Tibial artery (tissue), 4 donors: ENCODE data around the gene NONO.
"Not testable (repeated sequence)": the region's sequence is repeated elsewhere in the genome, so short reads cannot be mapped to it uniquely, and the experiment has no call there.

Source experiments
- DNase-seq, 2 donors: peaks; one replicate each; pipeline ENCODE4 v3.0.0-alpha.2; 2019
- H3K27ac ChIP-seq, 2 donors: fragments of 200-600 bp; sonication (generic) in 1 of 2; 1 replicate in 1 of 2; 2 replicates in 1 of 2; pipeline ENCODE4 v1.5.1; 2018 to 2019; ENCODE audit warnings: mild to moderate bottlenecking in 1 of 2
- H3K27me3 ChIP-seq, 2 donors: fragments of 200-600 bp; sonication (generic) in 1 of 2; one replicate each; pipeline versions ENCODE4 v1.5.1 to v1.6.0; 2016 to 2019
- H3K36me3 ChIP-seq, 3 donors: fragments of 200-600 bp; sonication (generic) in 2 of 3; one replicate each; pipeline ENCODE4 v1.5.1; 2016 to 2019; ENCODE audit warnings: mild to moderate bottlenecking in 2 of 3
- H3K4me1 ChIP-seq, 4 donors: fragments of 200-600 bp; sonication (generic) in 2 of 4; 1 replicate in 3 of 4; 2 replicates in 1 of 4; pipeline ENCODE4 v1.5.1; 2016 to 2019
- H3K4me3 ChIP-seq, 2 donors: fragments of 200-600 bp; sonication (generic) in 1 of 2; 1 replicate in 1 of 2; 2 replicates in 1 of 2; pipeline ENCODE4 v1.5.1; 2018 to 2019; ENCODE audit warnings: mild to moderate bottlenecking in 2 of 2
- H3K9me3 ChIP-seq, 3 donors: fragments of 200-600 bp; sonication (generic) in 1 of 3; one replicate each; pipeline ENCODE4 v1.5.1; 2016 to 2019
- intact Hi-C: fragments of 100-400 bp; cut with DNase I; formaldehyde crosslinking; loops from one replicate; pipeline ENCODE4 v1.15.0; 2023; ENCODE audit warnings: low total_unique reads
- TF ChIP-seq, protein P1 (sequence below), 2 experiments: fragments of 200-600 bp in 1 of 2; fragments of 450-650 bp in 1 of 2; IDR thresholded peaks; one replicate each; pipeline ENCODE4 v1.5.1; 2017 to 2019; ENCODE audit warnings: antibody characterized with exemption in 2 of 2, mild to moderate bottlenecking in 1 of 2, moderate library complexity in 1 of 2

Gene NONO

DNA sequence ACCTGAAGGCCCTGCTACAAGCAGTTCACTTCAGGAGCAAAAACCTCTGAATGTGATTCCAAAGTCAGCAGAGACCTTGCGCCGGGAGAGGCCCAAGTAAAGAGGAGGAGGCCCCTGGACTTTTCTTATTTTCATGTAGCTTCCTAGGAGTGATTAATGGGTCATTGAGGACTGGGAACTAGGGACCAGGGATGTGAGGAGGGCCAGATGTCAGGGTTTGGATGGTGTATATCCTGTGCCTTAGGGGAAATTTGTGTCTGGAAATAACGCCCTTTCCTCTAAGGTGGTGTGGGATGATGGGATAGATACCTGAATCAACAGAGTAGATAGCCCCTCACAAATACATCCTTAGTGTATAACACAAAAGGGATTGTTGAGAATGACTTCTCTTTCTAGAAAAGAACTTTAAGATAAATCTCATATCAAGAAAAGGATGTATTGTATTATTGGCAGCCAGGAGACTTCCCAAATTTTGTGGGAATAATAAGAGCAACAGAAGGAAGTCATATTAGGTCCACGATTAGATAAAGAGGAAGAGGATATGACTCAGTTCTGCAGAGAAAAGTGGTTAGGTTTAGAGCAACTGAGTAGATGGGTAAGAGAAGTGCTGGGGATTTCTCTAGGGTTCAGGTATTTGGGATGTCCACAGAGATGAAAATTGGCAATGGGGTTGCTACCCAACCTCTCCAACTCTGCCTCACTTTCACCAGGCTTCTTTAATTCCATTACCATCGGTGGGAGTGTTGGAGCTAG, 19.2 kb downstream of the NONO start:
- Histone ChIP-seq H3K36me3 (peaks cover 1 to 31% (median 29%) of the 10 kb centered on the region in 3 donors), H3K27me3 (no peaks in the 10 kb centered on the region), H3K9me3 (no peaks in the 10 kb centered on the region), H3K4me3 (peak overlapping the region; percentile 43 to 50), H3K27ac (peak overlapping the region; percentile 67 to 80), H3K4me1 (peaks cover 0 to 18% (median 5%) of the 10 kb centered on the region in 4 donors)
- intact Hi-C loops: no loop called here
- TF ChIP-seq, protein P1, sequence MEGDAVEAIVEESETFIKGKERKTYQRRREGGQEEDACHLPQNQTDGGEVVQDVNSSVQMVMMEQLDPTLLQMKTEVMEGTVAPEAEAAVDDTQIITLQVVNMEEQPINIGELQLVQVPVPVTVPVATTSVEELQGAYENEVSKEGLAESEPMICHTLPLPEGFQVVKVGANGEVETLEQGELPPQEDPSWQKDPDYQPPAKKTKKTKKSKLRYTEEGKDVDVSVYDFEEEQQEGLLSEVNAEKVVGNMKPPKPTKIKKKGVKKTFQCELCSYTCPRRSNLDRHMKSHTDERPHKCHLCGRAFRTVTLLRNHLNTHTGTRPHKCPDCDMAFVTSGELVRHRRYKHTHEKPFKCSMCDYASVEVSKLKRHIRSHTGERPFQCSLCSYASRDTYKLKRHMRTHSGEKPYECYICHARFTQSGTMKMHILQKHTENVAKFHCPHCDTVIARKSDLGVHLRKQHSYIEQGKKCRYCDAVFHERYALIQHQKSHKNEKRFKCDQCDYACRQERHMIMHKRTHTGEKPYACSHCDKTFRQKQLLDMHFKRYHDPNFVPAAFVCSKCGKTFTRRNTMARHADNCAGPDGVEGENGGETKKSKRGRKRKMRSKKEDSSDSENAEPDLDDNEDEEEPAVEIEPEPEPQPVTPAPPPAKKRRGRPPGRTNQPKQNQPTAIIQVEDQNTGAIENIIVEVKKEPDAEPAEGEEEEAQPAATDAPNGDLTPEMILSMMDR (IDR thresholded peaks at IDR 0.05): no peak
- DNase-seq: no peak

DNA sequence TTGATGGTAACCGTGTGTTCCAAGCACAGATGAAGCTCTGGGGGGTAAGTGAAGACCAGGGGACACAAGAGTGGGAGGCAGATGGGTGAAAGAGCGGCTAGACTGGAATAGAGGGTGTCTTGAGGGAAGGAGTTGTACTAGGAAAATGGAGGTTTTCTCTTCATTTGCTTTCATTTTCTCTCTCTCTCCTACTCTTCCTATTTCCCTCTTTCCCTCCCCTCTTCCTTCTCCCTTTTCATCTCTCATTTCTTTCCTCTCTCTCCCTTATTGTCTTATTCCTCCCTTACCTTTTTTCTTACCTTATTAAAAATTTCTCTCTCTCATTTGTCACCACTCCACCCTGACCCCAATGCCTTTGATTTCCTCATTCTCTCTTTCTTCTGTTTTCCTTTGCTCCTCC, 21.1 kb downstream of the NONO start:
- H3K4me3 ChIP-seq: no peak overlapping the region
- TF ChIP-seq, protein P1 (IDR thresholded peaks at IDR 0.05): no peak
- H3K36me3 ChIP-seq: peaks cover 0 to 11% (median 10%) of the 10 kb centered on the region in 3 donors
- H3K4me1 ChIP-seq: peaks cover 0 to 18% (median 5%) of the 10 kb centered on the region in 4 donors
- H3K27ac ChIP-seq: no peak overlapping the region
- DNase-seq: no peak
- intact Hi-C loops: no loop called here
- no peaks in the 10 kb centered on the region for H3K9me3 ChIP-seq
- no peaks in the 10 kb centered on the region for H3K27me3 ChIP-seq

DNA sequence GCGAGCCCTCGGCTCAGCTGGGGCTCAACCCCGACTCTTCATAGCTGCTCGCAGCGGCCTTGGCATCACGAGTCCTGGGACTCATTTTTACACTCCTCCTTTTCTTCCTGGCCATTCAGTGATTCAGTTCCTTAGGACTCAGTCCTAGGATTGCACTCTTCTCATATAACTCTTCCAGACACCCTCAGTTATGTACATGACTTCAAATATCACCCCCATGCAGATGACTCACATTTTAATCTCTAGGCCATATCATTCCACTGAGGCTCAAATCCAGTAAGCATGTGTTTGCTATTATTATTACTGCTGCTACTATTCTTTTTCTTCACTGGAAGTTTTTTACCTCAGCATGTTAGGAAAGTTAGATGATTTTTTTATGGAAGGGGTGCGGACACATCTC, 32.5 kb downstream of the NONO start:
- Histone ChIP-seq H3K27me3 (no peaks in the 10 kb centered on the region), H3K4me1 (no peaks in the 10 kb centered on the region), H3K9me3 (no peaks in the 10 kb centered on the region), H3K36me3 (no peaks in the 10 kb centered on the region), H3K4me3 (no peak overlapping the region), H3K27ac (no peak overlapping the region)
- DNase-seq: no peak
- intact Hi-C loops: no loop called here
- TF ChIP-seq, protein P1 (IDR thresholded peaks at IDR 0.05): no peak

DNA sequence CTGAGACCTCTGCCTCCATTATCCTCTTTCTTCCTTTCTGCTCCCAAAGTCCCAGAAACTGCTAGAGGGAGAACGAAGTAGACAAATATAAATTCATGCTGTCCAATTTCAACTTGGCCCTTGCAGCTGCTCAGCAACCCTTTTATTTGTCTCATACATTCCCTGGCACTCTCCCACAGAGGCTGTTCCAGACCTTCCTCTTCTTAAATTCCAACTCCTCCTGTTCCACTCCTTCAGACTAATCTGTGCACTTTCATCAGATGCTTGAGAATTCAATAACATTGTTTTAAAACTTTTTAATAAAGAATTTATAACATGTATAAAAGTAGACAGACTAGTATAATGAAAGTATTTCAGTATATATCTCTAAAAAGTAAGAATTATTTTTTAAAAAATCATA, 33.5 kb downstream of the NONO start:
- H3K27me3 ChIP-seq, H3K4me3 ChIP-seq, H3K4me1 ChIP-seq, intact Hi-C loops, H3K36me3 ChIP-seq, DNase-seq, H3K9me3 ChIP-seq, H3K27ac ChIP-seq: not testable (repeated sequence)

DNA sequence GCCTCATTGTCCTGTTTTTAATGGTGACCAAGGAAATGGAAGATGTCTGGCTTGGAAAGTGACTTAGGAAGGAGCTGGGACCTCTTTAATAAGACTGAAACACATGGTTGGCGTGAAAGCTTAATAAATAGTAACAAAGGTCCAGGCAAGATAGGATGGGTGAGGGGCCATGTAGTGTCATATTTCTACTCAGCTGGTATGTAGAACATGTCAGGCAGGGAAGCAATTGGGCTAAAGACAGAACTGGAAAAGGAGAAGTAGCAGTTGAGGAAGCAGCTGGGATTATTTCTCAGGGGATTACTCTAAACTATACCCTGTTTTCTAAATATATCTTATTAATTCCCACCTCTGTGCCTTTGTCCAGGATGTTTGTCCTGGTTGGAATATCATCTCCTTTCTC, 36.7 kb downstream of the NONO start:
- H3K27me3 ChIP-seq: no peaks in the 10 kb centered on the region
- intact Hi-C loops: no loop called here
- H3K36me3 ChIP-seq: no peaks in the 10 kb centered on the region
- no peak overlapping the region for H3K4me3 ChIP-seq
- H3K4me1 ChIP-seq: no peaks in the 10 kb centered on the region
- TF ChIP-seq, protein P1 (IDR thresholded peaks at IDR 0.05): no peak
- no peak for DNase-seq
- H3K27ac ChIP-seq: no peak overlapping the region
- H3K9me3 ChIP-seq: no peaks in the 10 kb centered on the region

DNA sequence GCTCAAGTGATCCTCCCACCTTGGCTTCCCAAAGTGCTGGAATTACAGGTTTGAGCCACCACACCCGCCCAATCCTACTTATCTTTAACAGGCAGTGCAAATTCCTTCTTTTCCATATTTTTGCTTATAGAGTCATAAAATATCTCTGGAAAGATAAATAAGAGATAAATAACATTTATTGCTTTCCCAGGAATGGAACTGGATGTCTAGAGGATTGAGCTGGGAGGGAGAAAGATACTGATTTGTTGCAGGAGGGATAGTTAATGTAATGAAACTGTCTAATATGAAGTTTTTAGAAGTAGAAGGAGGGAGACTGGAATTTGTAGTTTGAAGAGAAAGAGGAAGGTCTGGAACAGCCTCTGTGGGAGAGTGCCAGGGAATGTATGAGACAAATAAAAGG, 38.3 kb downstream of the NONO start:
- intact Hi-C loops: no loop called here
- H3K4me3 ChIP-seq: no peak overlapping the region
- H3K36me3 ChIP-seq: no peaks in the 10 kb centered on the region
- H3K4me1 ChIP-seq: no peaks in the 10 kb centered on the region
- H3K27me3 ChIP-seq: no peaks in the 10 kb centered on the region
- TF ChIP-seq, protein P1 (IDR thresholded peaks at IDR 0.05): no peak
- peaks cover 0 to 11% (median 10%) of the 10 kb centered on the region in 3 donors for H3K9me3 ChIP-seq
- H3K27ac ChIP-seq: no peak overlapping the region
- no peak for DNase-seq

DNA sequence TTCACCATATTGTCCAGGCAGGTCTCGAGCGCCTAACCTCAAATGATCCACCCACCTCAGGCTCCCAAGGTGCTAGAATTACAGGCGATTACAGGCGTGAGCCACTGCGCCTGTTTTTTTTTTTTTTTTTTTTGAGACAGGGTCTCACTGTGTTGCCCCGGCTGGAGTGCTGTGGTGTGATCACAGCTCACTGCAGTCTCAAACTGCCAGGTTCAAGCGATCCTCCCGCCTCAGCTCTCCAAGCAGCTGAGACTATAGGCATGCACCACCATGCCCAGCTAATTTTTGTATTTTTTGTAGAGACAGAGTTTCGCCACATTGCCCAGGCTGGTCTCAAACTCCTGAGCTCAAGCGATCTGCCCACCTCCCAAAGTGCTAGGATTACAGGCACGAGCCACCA, 41.0 kb downstream of the NONO start:
- peaks cover 0 to 16% (median 10%) of the 10 kb centered on the region in 3 donors for H3K9me3 ChIP-seq
- H3K4me1 ChIP-seq, H3K27me3 ChIP-seq, H3K27ac ChIP-seq, DNase-seq, H3K36me3 ChIP-seq, H3K4me3 ChIP-seq, intact Hi-C loops: not testable (repeated sequence)
